CD4-positive, alpha-beta T cell (primary cell): ENCODE results near the gene DTNB. TPM values are rescaled to one million over a fixed set of nuclear protein-coding genes. Genes with fewer than 3 reads are reported as not detected.
"Not testable (repeated sequence)": the region's sequence is repeated elsewhere in the genome, so short reads cannot be mapped to it uniquely, and the experiment has no call there.

ENCODE experiments used
- ATAC-seq: fragments of 200-7000 bp; cut with Tn5 transposase; one replicate; pipeline ENCODE4 v1.10.0; 2022; ENCODE audit warnings: mild to moderate bottlenecking; ENCODE audit not compliant: poor library complexity
- CTCF ChIA-PET: fragments of 350-600 bp; sonication (Branson Sonifier 250); formaldehyde crosslinking; loops from one replicate; lab custom pipeline; 2021; ENCODE audit warnings: antibody characterized with exemption, inconsistent platforms; lab: Charles Lee
- POLR2A ChIA-PET: fragments of 350-600 bp; sonication (Branson Sonifier 250); formaldehyde crosslinking; loops from one replicate; lab custom pipeline; 2021; ENCODE audit warnings: antibody characterized with exemption, inconsistent platforms; lab: Charles Lee
- DNase-seq, 14 experiments: peaks; one replicate each; pipeline ENCODE4 v3.0.0-alpha.2; 2013 to 2020; ENCODE audit warnings: mixed read lengths in 2 of 14
- H3K27ac ChIP-seq, 2 donors: one replicate each; pipeline versions ENCODE4 v1.5.1 to v1.7.0; 2013; ENCODE audit warnings: low read length in 2 of 2, low read depth in 1 of 2, mild to moderate bottlenecking in 1 of 2
- H3K27me3 ChIP-seq, 2 experiments: 1 replicate in 1 of 2; 2 replicates in 1 of 2; pipeline versions ENCODE4 v1.6.1 to v1.7.0; 2013; ENCODE audit warnings: low read length in 2 of 2, control low read depth in 1 of 2, mild to moderate bottlenecking in 1 of 2, moderate library complexity in 1 of 2; ENCODE audit not compliant: insufficient read depth in 2 of 2, control insufficient read depth in 1 of 2
- H3K36me3 ChIP-seq: one replicate; pipeline ENCODE4 v1.6.1; 2013; ENCODE audit warnings: low read length, control low read depth; ENCODE audit not compliant: insufficient read depth
- H3K4me1 ChIP-seq: one replicate; pipeline ENCODE4 v1.6.1; 2013; ENCODE audit warnings: low read length, control low read depth; ENCODE audit not compliant: insufficient read depth
- H3K4me3 ChIP-seq: one replicate; pipeline ENCODE4 v1.5.1; 2013; ENCODE audit warnings: mild to moderate bottlenecking, low read length, moderate library complexity
- H3K9me3 ChIP-seq, 2 experiments: 1 replicate in 1 of 2; 2 replicates in 1 of 2; pipeline versions ENCODE4 v1.6.1 to v1.7.0; 2013; ENCODE audit warnings: low read length in 2 of 2, mild to moderate bottlenecking in 2 of 2, control low read depth in 1 of 2, moderate library complexity in 1 of 2; ENCODE audit not compliant: control insufficient read depth in 1 of 2, insufficient read depth in 1 of 2
- H3K27ac Mint-ChIP-seq: one replicate; pipeline ENCODE4 v1.8.0; 2020; ENCODE audit warnings: mixed read lengths
- H3K27me3 Mint-ChIP-seq: one replicate; pipeline ENCODE4 v1.8.0; 2021; ENCODE audit warnings: mixed read lengths
- H3K36me3 Mint-ChIP-seq: one replicate; pipeline ENCODE4 v1.8.0; 2021; ENCODE audit warnings: low read depth, mixed read lengths
- H3K4me1 Mint-ChIP-seq: one replicate; pipeline ENCODE4 v1.8.0; 2021; ENCODE audit warnings: low read depth, mixed read lengths
- H3K4me3 Mint-ChIP-seq: one replicate; pipeline ENCODE4 v1.8.0; 2020; ENCODE audit warnings: mild to moderate bottlenecking, mixed read lengths
- H3K9me3 Mint-ChIP-seq: one replicate; pipeline ENCODE4 v1.8.0; 2020; ENCODE audit warnings: mixed read lengths
- intact Hi-C, 2 experiments: fragments of 100-400 bp; cut with DNase I in 1 of 2; cut with micrococcal nuclease in 1 of 2; formaldehyde crosslinking; loops; one replicate each; pipeline versions ENCODE4 v1.15.1 to v1.9.0; 2023 to 2025; cut with DNase I, micrococcal nuclease
- total RNA-seq, 174 experiments: library from RNA in 2 of 174; stranded (reverse) in 2 of 174; gene quantifications; one replicate each; pipeline ENCODE4 v1.2.3 and lab custom pipeline; 2021 to 2026
- TF ChIP-seq, protein P1 (sequence below): fragments of 200-600 bp; IDR thresholded peaks from one replicate; pipeline ENCODE4 v1.8.0; 2022; ENCODE audit warnings: antibody characterized with exemption, mild to moderate bottlenecking

Gene DTNB
- total RNA-seq, 2 experiments from 2014 or later, result 30.1 to 33.6 TPM

DNA sequence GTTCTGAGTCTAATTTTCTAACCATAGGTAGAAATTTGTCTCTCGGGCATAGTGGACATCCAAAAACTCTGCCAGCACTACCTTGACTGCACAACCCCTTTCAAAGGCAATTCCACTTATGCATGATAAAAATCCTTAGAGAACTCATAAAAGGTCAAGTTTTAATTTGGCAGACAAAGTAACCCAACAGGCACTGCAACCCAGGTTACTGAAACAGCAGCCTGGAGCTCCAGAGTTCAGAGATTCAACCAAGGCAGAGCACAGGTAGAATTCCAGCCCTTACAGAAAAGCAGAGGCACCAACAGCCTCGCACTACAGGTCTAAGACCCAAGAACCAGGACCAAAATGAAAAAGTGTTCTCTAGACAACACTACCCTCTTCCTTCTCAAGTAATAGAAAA lies 1.8 kb downstream of the DTNB start:
- CTCF ChIA-PET, result interaction anchor here (1.0 kb wide), 2 partner anchors 28 to 64 kb away, joined by 3 to 4 read pairs; no protein-coding TSS in a partner anchor
- H3K27ac ChIP-seq, result no peak overlapping the region
- ATAC-seq (no peak), DNase-seq (no peak)
- H3K36me3 ChIP-seq, result no peaks in the 10 kb centered on the region
- Mint-ChIP-seq H3K4me1 (peaks cover 35% of the 10 kb centered on the region), H3K9me3 (no peaks in the 10 kb centered on the region), H3K27me3 (no peaks in the 10 kb centered on the region), H3K27ac (peak overlapping the region; percentile 85), H3K4me3 (peak overlapping the region; percentile 86), H3K36me3 (no peaks in the 10 kb centered on the region)
- TF ChIP-seq, protein P1, sequence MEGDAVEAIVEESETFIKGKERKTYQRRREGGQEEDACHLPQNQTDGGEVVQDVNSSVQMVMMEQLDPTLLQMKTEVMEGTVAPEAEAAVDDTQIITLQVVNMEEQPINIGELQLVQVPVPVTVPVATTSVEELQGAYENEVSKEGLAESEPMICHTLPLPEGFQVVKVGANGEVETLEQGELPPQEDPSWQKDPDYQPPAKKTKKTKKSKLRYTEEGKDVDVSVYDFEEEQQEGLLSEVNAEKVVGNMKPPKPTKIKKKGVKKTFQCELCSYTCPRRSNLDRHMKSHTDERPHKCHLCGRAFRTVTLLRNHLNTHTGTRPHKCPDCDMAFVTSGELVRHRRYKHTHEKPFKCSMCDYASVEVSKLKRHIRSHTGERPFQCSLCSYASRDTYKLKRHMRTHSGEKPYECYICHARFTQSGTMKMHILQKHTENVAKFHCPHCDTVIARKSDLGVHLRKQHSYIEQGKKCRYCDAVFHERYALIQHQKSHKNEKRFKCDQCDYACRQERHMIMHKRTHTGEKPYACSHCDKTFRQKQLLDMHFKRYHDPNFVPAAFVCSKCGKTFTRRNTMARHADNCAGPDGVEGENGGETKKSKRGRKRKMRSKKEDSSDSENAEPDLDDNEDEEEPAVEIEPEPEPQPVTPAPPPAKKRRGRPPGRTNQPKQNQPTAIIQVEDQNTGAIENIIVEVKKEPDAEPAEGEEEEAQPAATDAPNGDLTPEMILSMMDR, result no peak
- H3K4me1 ChIP-seq, result peaks cover 23% of the 10 kb centered on the region
- peaks cover 0 to 2% of the 10 kb centered on the region in 2 experiments for H3K27me3 ChIP-seq
- no peak overlapping the region for H3K4me3 ChIP-seq
- intact Hi-C loops, result loop anchor here in 1 of 2 experiments (5.0 to 10.0 kb wide), 7 partner anchors 361 to 1729 kb away; partner anchors contain the start of genes ADGRF3, CENPA, DNAJC27 and RAB10
- POLR2A ChIA-PET, result no interaction called here
- H3K9me3 ChIP-seq, result no peaks in the 10 kb centered on the region

DNA sequence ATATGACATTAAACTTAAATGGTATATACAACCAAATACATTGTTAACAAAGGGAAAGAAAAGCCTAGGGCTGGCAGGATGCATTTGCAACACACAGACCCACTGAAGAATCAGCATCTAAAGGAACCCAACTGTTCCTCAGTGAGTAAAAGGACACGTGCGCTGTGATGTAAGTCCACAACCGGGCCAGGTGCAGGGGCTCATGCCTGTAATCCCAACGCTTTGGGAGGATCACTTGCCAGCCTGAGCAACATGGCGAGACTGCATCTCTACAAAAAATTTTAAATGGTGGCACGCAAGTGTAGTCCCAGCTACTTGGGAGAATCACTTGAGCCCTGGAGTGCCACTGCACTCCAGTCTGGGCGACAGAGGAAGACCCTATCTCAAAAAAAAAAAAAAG lies 3.9 kb downstream of the DTNB start:
- H3K27me3 Mint-ChIP-seq, result no peaks in the 10 kb centered on the region
- H3K27ac ChIP-seq, result no peak overlapping the region
- H3K9me3 Mint-ChIP-seq, result no peaks in the 10 kb centered on the region
- no peak overlapping the region for H3K4me3 Mint-ChIP-seq
- DNase-seq, result no peak
- no peaks in the 10 kb centered on the region for H3K9me3 ChIP-seq
- no peak for ATAC-seq
- ChIA-PET CTCF (no interaction called here), POLR2A (no interaction called here)
- H3K4me1 Mint-ChIP-seq, result peaks cover 35% of the 10 kb centered on the region
- H3K36me3 ChIP-seq, result no peaks in the 10 kb centered on the region
- TF ChIP-seq, protein P1, result no peak
- H3K4me1 ChIP-seq, result peaks cover 23% of the 10 kb centered on the region
- H3K27me3 ChIP-seq, result no peaks in the 10 kb centered on the region
- H3K36me3 Mint-ChIP-seq, result no peaks in the 10 kb centered on the region
- intact Hi-C loops, result no loop called here
- no peak overlapping the region for H3K4me3 ChIP-seq
- no peak overlapping the region for H3K27ac Mint-ChIP-seq

DNA sequence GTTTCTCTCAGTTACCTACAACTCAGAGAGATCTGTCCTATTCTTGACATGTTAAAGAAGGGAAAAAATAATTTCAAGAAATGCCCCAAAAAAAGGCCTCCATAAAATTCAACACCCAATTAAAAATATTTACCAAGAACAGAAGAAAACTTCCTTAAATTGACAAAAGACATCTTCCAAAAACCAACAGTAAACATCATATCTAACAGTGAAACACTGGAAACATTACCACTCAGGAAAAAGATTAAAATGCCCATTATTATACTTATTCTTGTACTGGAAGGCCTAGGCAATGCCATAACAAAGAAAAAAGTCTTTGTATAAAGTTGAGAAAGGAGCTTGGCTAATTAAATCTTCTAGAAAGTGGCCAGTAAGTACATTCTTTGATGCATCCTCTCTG lies 7.2 kb downstream of the DTNB start:
- Mint-ChIP-seq H3K4me1 (peaks cover 26% of the 10 kb centered on the region), H3K36me3 (peaks cover 3% of the 10 kb centered on the region), H3K27me3 (no peaks in the 10 kb centered on the region), H3K27ac (no peak overlapping the region), H3K4me3 (no peak overlapping the region), H3K9me3 (no peaks in the 10 kb centered on the region)
- ChIA-PET CTCF (interaction anchor here (1.2 kb wide), 1 partner anchor 59 kb away, joined by 3 read pairs; no protein-coding TSS in a partner anchor), POLR2A (interaction anchor here (0.7 kb wide), 2 partner anchors 10 to 154 kb away, joined by 3 to 4 read pairs; no protein-coding TSS in a partner anchor)
- no peak for ATAC-seq
- Histone ChIP-seq H3K4me3 (no peak overlapping the region), H3K4me1 (no peaks in the 10 kb centered on the region), H3K36me3 (no peaks in the 10 kb centered on the region), H3K9me3 (no peaks in the 10 kb centered on the region), H3K27ac (no peak overlapping the region), H3K27me3 (no peaks in the 10 kb centered on the region)
- DNase-seq, result no peak
- intact Hi-C loops, result no loop called here
- TF ChIP-seq, protein P1, result no peak

DNA sequence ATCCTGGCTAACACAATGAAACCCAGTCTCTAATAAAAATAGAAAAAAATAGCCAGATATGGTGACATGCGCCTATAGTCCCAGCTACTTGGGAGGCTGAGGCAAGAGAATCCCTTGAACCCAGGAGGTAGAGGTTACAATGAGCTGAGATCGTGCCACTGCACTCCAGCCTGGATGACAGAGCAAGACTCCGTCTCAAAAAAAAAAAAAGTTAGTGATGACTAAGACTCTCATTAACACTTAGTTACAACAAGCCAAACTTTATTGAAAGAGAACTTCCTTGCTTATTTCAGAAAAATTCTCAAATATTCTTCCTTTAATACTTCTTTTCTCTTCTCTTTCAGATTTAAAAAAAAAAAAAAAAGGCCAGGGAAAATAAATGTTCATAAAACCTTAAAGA lies 7.9 kb downstream of the DTNB start:
- H3K36me3 ChIP-seq, H3K9me3 ChIP-seq, H3K4me3 Mint-ChIP-seq, DNase-seq, H3K27ac ChIP-seq, H3K4me3 ChIP-seq, H3K27me3 ChIP-seq, H3K4me1 ChIP-seq, ATAC-seq, H3K9me3 Mint-ChIP-seq, intact Hi-C loops, H3K36me3 Mint-ChIP-seq, H3K27me3 Mint-ChIP-seq, H3K27ac Mint-ChIP-seq: not testable (repeated sequence)
- H3K4me1 Mint-ChIP-seq, result peaks cover 29% of the 10 kb centered on the region
- CTCF ChIA-PET, result interaction anchor here (0.6 to 1.2 kb wide), 3 partner anchors 58 to 126 kb away, joined by 3 read pairs; no protein-coding TSS in a partner anchor
- POLR2A ChIA-PET, result interaction anchor here (0.7 kb wide), 1 partner anchor 11 kb away, joined by 4 read pairs; no protein-coding TSS in a partner anchor
